SK-N-SH (cell line): ENCODE measurements around the gene DENND10.

Experiments
- CTCF ChIP-seq: fragments of 200-600 bp; sonication (generic); IDR thresholded peaks from 2 replicates; pipeline ENCODE4 v1.6.1; 2017; ENCODE audit warnings: antibody characterized with exemption, mild to moderate bottlenecking, moderate library complexity
- GABPA ChIP-seq: IDR thresholded peaks from 2 replicates; pipeline ENCODE4 v1.4.0; 2012; ENCODE audit warnings: low read depth, mild to moderate bottlenecking
- YY1 ChIP-seq: IDR thresholded peaks from 2 replicates; pipeline ENCODE4 v1.4.0; 2012; ENCODE audit warnings: low read depth, mild to moderate bottlenecking

- no peak for TF ChIP-seq GABPA
- TF ChIP-seq CTCF, result no peak
- no peak for TF ChIP-seq YY1
Measured at GRCh38 chr10:119138346-119139306, 34.7 kb downstream of the DENND10 start.
